IMR-90 (cell line): ENCODE results near the gene KRT73. TPM values are rescaled to one million over a fixed set of nuclear protein-coding genes. Genes with fewer than 3 reads are reported as not detected.

Experiments used
- ATAC-seq: fragments of 200-7000 bp; cut with Tn5 transposase; 2 replicates; pipeline ENCODE4 v1.9.1; 2020; ENCODE audit warnings: low read depth, mild to moderate bottlenecking, moderate library complexity
- BruUV-seq: library from RNA; stranded (reverse); fragments of 400-500 nt; replicated peaks from 2 replicates; lab custom pipeline; 2021; lab: Mats Ljungman, UMichigan
- CTCF ChIA-PET: fragments of 300-600 bp; formaldehyde crosslinking; extraction: SDS; loops from one replicate; lab custom pipeline; 2021; ENCODE audit warnings: antibody characterized with exemption; lab: Yijun Ruan, JAX
- POLR2A ChIA-PET: fragments of 300-600 bp; sonication (Branson Sonifier 250); formaldehyde crosslinking; loops from one replicate; lab custom pipeline; 2022; ENCODE audit warnings: antibody characterized with exemption; ENCODE audit not compliant: unreplicated experiment; lab: Charles Lee
- DNase-seq: peaks from one replicate; pipeline ENCODE4 v3.0.0; 2013
- H2AFZ ChIP-seq: replicated peaks from 2 replicates; pipeline ENCODE3; 2013; ENCODE audit warnings: low read length, mild to moderate bottlenecking; ENCODE audit not compliant: poor library complexity
- H2AK5ac ChIP-seq: 2 replicates; pipeline ENCODE4 v1.6.1; 2013; ENCODE audit warnings: low read depth, low read length, inconsistent platforms
- H2AK9ac ChIP-seq: replicated peaks from 2 replicates; pipeline ENCODE3; 2013; ENCODE audit warnings: mild to moderate bottlenecking, low read depth, low read length, moderate library complexity; ENCODE audit not compliant: poor library complexity
- H2BK120ac ChIP-seq: 2 replicates; pipeline ENCODE4 v1.6.1; 2013; ENCODE audit warnings: low read depth, low read length, inconsistent platforms
- H2BK15ac ChIP-seq: 3 replicates; pipeline ENCODE4 v1.6.1; 2013; ENCODE audit warnings: low read depth, low read length, inconsistent platforms
- H2BK20ac ChIP-seq: 2 replicates; pipeline ENCODE4 v1.6.1; 2013; ENCODE audit warnings: low read depth, mild to moderate bottlenecking, inconsistent platforms, low read length, moderate library complexity
- H2BK5ac ChIP-seq: 2 replicates; pipeline ENCODE4 v1.6.1; 2013; ENCODE audit warnings: mild to moderate bottlenecking, low read depth, low read length, inconsistent platforms; ENCODE audit not compliant: poor library complexity, severe bottlenecking
- H3K14ac ChIP-seq: replicated peaks from 2 replicates; pipeline ENCODE4 v1.6.1; 2013; ENCODE audit warnings: low read depth, low read length, inconsistent platforms
- H3K18ac ChIP-seq: 2 replicates; pipeline ENCODE4 v1.6.1; 2013; ENCODE audit warnings: low read depth, low read length, control low read depth
- H3K23ac ChIP-seq: 2 replicates; pipeline ENCODE4 v1.6.1; 2013; ENCODE audit warnings: low read depth, low read length, inconsistent platforms
- H3K27ac ChIP-seq: 2 replicates; pipeline ENCODE4 v1.5.1; 2013; ENCODE audit warnings: mild to moderate bottlenecking, control low read depth, low read length; ENCODE audit not compliant: insufficient read depth
- H3K27me3 ChIP-seq: 2 replicates; pipeline ENCODE4 v1.6.1; 2013; ENCODE audit warnings: low read length; ENCODE audit not compliant: control insufficient read depth, insufficient read depth
- H3K36me3 ChIP-seq: 2 replicates; pipeline ENCODE4 v1.6.1; 2013; ENCODE audit warnings: low read length, mixed read lengths; ENCODE audit not compliant: control insufficient read depth, insufficient read depth
- H3K4ac ChIP-seq: 2 replicates; pipeline ENCODE4 v1.6.1; 2013; ENCODE audit warnings: low read depth, low read length, inconsistent platforms
- H3K4me1 ChIP-seq: 2 replicates; pipeline ENCODE4 v1.6.1; 2013; ENCODE audit warnings: low read length, mixed read lengths; ENCODE audit not compliant: control insufficient read depth, insufficient read depth
- H3K4me2 ChIP-seq: 2 replicates; pipeline ENCODE4 v1.6.1; 2013; ENCODE audit warnings: low read depth, mild to moderate bottlenecking, control low read depth, low read length, moderate library complexity
- H3K4me3 ChIP-seq: 2 replicates; pipeline ENCODE4 v1.5.1; 2013; ENCODE audit warnings: low read depth, mild to moderate bottlenecking, control low read depth, low read length, moderate library complexity; ENCODE audit not compliant: insufficient read depth
- H3K56ac ChIP-seq: 2 replicates; pipeline ENCODE4 v1.6.1; 2013; ENCODE audit warnings: low read length, inconsistent platforms; ENCODE audit not compliant: insufficient read depth; ENCODE audit errors: extremely low read depth
- H3K79me1 ChIP-seq, 2 experiments: 2 replicates each; pipeline ENCODE4 v1.6.1; 2013; ENCODE audit warnings: low read length in 2 of 2, inconsistent platforms in 1 of 2, low read depth in 1 of 2
- H3K9ac ChIP-seq: 2 replicates; pipeline ENCODE4 v1.6.1; 2013; ENCODE audit warnings: low read depth, low read length, control low read depth
- H3K9me1 ChIP-seq: 2 replicates; pipeline ENCODE4 v1.6.1; 2013; ENCODE audit warnings: low read length, inconsistent platforms; ENCODE audit not compliant: insufficient read depth
- H3K9me3 ChIP-seq: 2 replicates; pipeline ENCODE4 v1.6.1; 2013; ENCODE audit warnings: low read length; ENCODE audit not compliant: control insufficient read depth, insufficient read depth
- H4K20me1 ChIP-seq: 2 replicates; pipeline ENCODE4 v1.6.1; 2013; ENCODE audit warnings: low read length, inconsistent platforms; ENCODE audit not compliant: insufficient read depth
- H4K5ac ChIP-seq: 2 replicates; pipeline ENCODE4 v1.6.1; 2013; ENCODE audit warnings: mild to moderate bottlenecking, low read depth, low read length, control low read depth
- H4K8ac ChIP-seq, 2 experiments: 2 replicates each; pipeline ENCODE4 v1.6.1; 2013; ENCODE audit warnings: low read depth in 2 of 2, low read length in 2 of 2, control low read depth in 1 of 2, inconsistent platforms in 1 of 2
- H4K91ac ChIP-seq: 2 replicates; pipeline ENCODE4 v1.6.1; 2013; ENCODE audit warnings: low read depth, low read length, inconsistent platforms; ENCODE audit not compliant: insufficient read depth
- RAD21 ChIP-seq: IDR thresholded peaks from 2 replicates; pipeline ENCODE4 v1.6.1; 2012; ENCODE audit warnings: low read length, improper control_type of control experiment
- WGBS, 2 experiments: methylation state at CpG; one replicate each; pipeline versions ENCODE4 v1.1.5 to v1.1.7; 2013; ENCODE audit warnings: missing lambda C conversion rate in 2 of 2; ENCODE audit not compliant: insufficient read length in 1 of 2; ENCODE audit errors: extremely low coverage in 2 of 2; 5-methylcytosine and 5-hydroxymethylcytosine counted together
- dilution Hi-C: fragments of 300-500 bp; cut with HindIII; formaldehyde crosslinking; loops from one replicate; pipeline ENCODE4 v1.14.3; 2018; ENCODE audit warnings: low sequenced_read_pairs; ENCODE audit not compliant: unreplicated experiment
- in situ Hi-C: fragments of 300-500 bp; cut with MboI; formaldehyde crosslinking; loops from 3 replicates; pipeline ENCODE4 v1.14.3; 2019; ENCODE audit warnings: low sequenced_read_pairs, inconsistent platforms, mixed read lengths
- intact Hi-C: fragments of 100-400 bp; cut with micrococcal nuclease; formaldehyde crosslinking; loops from 2 replicates; pipeline ENCODE4 v1.10.0; 2022
- polyA plus RNA-seq, 3 experiments: library from polyadenylated mRNA; depleted of rRNA; stranded (reverse); fragments of >200 nt; gene quantifications; 2 replicates each; pipeline ENCODE4 v1.2.3, GENCODE V29; 2012; ENCODE audit warnings: low replicate concordance in 1 of 3
- total RNA-seq: library from RNA; depleted of rRNA; stranded (reverse); fragments of >200 nt; gene quantifications from 2 replicates; pipeline ENCODE4 v1.2.3, GENCODE V29; 2012

Gene KRT73
- total and polyA plus RNA-seq, 2 of the 4 experiments (the other 2 are of a cell fraction): not detected

- Histone ChIP-seq H3K79me1 (no peaks in the 10 kb centered on the region), H4K91ac (no peak overlapping the region), H3K9me1 (no peaks in the 10 kb centered on the region), H2BK5ac (no peak overlapping the region), H2BK20ac (no peak overlapping the region), H2AK9ac (no peak overlapping the region), H4K8ac (no peak overlapping the region), H3K4me1 (no peaks in the 10 kb centered on the region), H3K4me2 (no peak overlapping the region), H3K56ac (no peak overlapping the region), H4K20me1 (no peaks in the 10 kb centered on the region; the same call in 1 of the 2 replicates), H3K14ac (no peak overlapping the region), H3K9me3 (no peaks in the 10 kb centered on the region), H2AK5ac (no peak overlapping the region), H3K4me3 (no peak overlapping the region), H3K4ac (no peak overlapping the region), H3K27ac (no peak overlapping the region), H3K23ac (no peak overlapping the region), H3K27me3 (peaks cover 46% of the 10 kb centered on the region), H3K18ac (no peak overlapping the region), H3K9ac (no peak overlapping the region), H2BK120ac (no peak overlapping the region), H2AFZ (no peak overlapping the region), H2BK15ac (no peak overlapping the region), H4K5ac (no peak overlapping the region), H3K36me3 (no peaks in the 10 kb centered on the region)
- dilution Hi-C loops (no loop called here), in situ Hi-C loops (loop anchor here (5.0 to 10.0 kb wide), 3 partner anchors 297 to 426 kb away; no protein-coding TSS in a partner anchor), intact Hi-C loops (no loop called here)
- TF ChIP-seq RAD21: no peak
- ATAC-seq (no peak), DNase-seq (no peak)
- no TSS peak for BruUV-seq
- ChIA-PET POLR2A (no interaction called here), CTCF (no interaction called here)
- WGBS, 2 experiments: no CpG with 5 or more reads among the region's 1 CpG
Measured at GRCh38 chr12:52580496-52580895, 37.9 kb downstream of the KRT73 start.
